CD4-positive, alpha-beta T cell treated with Interleukin-4 for 1 hour (primary cell): Measurements from ENCODE around the gene OGN.
"Not testable (repeated sequence)": the region's sequence is repeated elsewhere in the genome, so short reads cannot be mapped to it uniquely, and the experiment has no call there.

Source experiments
- DNase-seq, 2 donors: peaks; one replicate each; pipeline ENCODE4 v3.0.0-alpha.2; 2020 to 2022

Gene OGN

DNA sequence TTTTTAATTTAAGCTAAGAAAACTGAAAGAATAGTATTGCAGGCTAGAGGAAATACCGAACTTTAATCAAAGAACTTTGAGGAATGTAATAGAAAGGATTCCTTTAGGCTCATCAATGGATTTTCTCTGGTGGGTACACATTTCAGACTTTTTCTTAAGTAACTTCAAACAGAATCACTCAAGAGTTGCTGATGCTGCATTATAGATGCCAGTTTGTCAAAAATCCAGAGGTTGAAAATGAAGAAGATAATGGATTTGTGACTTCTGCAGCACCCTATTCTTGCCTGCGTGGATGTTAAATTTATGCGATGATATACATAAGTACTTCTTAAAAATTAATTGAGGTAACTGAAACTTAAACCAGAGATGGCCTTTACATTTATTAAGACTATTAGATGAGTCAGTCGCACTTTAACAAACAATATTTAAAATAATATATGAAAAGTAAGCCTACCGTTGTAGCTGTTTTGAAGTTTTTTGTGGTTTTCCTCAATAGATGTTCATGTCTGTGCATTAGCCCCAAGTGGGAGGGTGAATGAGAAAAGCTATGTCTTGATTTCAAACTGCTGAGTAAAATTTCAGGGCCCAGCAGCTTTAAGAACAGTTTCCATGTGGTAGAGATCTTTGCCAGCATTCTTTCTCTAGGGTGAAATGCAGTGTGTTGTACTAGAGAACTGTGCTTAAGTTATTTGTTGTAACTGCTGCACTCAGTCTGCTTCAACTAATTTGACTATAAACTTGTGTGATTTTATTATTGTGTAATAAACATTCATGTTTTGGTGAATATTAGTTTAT lies at the start of gene OGN:
Gene OGN, minus strand, starts transcription at position 537 of the 795 bp plus-strand sequence. CDS start 1,171 bp downstream, outside the sequence.
- no peak for DNase-seq

DNA sequence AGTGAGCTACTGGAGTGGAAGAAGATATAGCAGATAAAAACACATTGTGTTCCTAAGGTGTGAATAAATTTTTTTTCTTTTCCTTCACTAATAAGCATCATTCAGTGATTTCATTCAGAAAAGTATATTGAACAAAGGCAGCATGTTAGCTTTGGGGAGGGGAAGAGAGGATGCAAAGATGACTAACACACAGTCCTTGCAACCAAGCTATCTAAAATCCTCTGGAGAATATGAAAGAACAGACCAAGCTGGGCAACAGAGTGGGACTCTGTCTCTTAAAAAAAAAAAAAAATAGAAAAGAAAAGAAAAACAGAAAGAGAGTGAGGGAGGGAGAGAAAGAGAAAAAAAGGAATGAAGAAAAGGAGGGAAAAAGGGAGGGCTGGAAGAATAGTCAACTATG lies 42.2 kb upstream of the OGN start:
- DNase-seq = no peak

- no peak for DNase-seq
These were observed 40.5 kb upstream of the OGN start for GRCh38 chr9:92444841-92445240.

DNA sequence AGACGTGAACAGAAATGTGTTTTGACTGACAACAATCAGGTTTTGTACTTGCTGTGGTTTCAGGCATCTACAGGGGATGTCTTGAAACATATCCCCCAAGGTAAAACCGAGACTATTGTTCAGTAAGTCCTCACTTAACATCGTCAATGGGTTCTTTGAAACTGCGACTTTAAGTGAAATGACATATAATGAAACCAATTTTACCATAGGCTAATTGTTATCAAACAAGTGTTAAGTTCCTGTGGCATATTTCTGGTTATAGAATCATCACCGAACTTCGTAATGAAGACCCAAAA lies 36.3 kb upstream of the OGN start:
- DNase-seq = peak in 1 of 2 donors; percentile 52

- DNase-seq = no peak
These were observed 35.8 kb upstream of the OGN start for GRCh38 chr9:92439921-92440750.

DNA sequence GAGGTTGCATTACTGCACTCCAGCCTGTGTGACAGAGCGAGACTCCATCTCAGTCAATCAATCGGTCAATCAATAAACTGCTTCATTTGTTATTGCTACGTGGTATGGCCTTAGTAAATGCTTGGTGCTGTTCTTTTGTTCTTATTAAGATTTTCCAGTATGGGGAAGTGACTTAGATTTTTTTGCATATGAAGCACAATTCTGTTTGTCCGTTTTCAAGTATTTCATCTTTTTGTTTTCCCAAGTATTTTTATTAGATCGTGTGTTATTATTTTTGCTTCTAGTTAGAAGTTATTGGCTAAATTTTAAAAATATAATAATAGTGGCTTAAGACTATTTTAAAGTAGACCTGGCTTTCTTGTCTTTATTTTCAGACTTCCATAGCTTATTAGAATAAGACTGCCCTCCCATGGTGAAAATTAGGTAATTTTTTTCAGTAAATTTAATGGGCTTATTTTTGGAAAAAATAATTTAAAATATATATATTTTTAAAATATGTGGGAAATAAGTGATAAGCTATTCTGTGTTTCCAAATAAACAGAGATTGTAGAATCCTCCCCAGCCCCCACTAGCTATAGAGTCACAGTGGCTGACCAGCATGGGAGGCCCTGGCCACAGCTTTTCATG lies 34.6 kb upstream of the OGN start:
- peak in 1 of 2 donors; percentile 23 for DNase-seq

GRCh38 chr9:92435263-92435662 lies 30.9 kb upstream of the OGN start:
- no peak for DNase-seq

GRCh38 chr9:92432972-92433548 lies 28.7 kb upstream of the OGN start:
- no peak for DNase-seq

DNA sequence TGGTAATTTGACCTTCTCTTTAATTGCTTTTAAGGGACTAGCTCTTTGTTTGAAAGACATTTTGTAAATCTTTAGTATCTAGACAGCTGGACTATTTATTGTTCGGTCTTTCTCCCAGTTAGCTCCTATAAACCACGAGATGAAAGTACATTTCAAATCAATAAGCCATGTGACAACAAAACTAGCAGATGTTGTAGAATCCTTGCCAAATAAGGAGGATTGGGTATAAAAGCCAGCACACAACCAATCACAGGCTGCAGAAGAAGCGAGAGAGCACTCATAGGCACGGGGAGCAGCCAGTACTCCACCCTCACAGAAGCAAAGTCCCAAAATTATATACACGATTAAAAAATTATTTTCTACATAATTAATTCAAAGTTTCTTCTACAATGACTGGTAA lies 28.0 kb upstream of the OGN start:
- DNase-seq = no peak

- DNase-seq = no peak
These were observed 25.5 kb upstream of the OGN start for GRCh38 chr9:92429836-92430235.

DNA sequence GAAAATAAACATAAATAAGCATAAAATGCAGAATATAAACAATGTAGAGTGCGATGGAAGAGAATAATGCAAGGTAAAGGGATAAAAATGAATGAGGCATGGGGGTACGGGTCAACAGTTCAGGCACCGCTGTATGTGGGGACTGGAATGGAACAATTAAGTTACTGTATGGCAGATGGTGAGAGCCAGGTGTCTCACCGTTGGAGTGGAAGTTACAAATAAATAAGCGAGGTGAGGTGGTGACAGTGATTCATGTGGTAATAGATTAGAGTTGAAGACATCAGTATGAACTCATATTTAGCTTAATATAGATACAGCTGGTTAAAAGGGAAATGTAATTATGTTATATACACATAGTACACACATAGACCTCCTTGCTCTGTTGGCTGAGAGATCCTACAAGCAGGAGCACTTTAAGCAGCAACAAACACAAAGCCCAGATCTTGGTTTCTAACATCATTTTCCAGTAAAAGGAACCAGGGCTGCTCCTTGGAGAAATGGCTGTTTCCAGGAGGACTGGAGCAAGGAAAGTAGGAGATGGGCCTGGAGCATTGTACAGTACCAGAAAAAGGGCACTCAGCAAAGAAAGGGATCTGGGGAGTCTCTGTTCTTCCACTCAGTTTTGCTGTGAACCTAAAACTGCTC lies 22.2 kb upstream of the OGN start:
- DNase-seq = no peak

GRCh38 chr9:92425474-92425873 lies 21.1 kb upstream of the OGN start:
- DNase-seq = no peak

DNA sequence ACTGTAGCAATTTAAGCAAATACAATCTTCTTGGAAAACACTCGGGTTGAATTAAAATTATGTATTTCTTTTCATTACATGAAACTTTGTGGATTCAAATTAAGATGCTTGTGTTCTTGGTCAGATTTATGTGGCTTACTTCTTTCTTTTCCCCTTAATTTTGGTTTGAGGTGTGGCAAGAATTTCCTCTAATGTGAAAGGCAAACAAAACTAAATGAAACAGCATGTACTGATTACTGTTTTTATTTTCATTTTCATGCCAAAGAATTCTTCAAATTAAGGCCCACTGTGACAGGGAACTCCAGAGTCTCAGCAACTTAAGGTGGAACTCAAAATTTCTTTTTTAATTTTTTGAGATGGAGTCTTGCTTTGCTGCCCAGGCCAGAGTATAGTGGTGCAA lies 20.0 kb upstream of the OGN start, which contains the start of gene OMD:
Gene OMD, minus strand, starts transcription at position 132 of the 400 bp plus-strand sequence. CDS start 6,913 bp downstream, outside the sequence.
- DNase-seq = no peak

GRCh38 chr9:92423612-92424011 lies 19.2 kb upstream of the OGN start:
- DNase-seq = no peak

DNA sequence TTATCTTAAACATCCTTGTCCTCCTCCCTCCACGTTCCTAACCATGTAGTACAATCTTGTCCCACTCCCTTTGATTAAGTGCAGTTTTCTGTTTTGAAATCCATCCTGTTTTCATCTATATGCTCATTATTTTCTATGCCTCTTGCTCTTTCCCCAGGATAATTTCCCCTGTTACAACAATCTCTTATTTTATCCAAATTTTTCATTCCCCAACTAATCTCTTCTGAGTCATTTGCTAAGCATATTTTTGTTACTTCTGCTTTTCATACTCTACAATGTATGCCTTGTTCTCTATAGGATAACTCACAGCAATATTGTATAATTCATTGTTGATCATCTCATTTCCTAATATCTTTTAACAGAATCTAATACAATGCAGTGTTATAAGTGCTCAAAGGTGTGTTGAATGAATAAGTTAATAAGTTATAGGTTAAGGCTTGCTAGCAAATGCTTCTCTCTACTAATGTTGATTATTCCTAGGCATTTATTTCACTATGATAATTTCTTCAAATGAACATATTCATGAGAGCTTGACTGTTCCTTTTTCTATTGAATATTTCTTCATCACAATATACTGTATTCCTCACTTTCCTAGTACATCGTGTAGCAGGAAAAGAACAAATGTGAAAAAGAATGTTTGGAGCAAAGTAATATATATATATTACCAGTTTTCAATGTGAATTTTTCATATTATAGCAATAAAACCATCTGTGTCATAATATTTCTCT lies 18.4 kb upstream of the OGN start:
- no peak for DNase-seq

DNA sequence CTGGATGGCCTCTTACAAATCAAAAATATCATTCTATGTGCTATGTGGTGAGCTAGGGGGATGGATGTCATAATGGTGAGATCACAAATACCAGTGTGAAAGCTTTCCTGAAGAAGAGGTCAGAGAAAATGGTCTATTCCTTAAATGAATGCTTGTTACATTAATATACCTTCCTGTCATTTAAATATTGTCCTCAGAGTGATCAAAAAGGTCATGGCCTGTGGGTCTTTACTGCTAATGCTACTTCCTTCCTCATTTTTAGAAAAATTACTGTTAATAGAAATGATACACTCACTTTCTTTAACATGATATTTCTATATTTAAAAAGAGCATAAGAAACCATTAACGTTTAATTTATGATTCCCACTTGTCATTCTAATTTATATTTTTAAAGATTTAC lies 10.2 kb upstream of the OGN start:
- DNase-seq = no peak

GRCh38 chr9:92411157-92411556 lies 6.8 kb upstream of the OGN start:
- DNase-seq = not testable (repeated sequence)

DNA sequence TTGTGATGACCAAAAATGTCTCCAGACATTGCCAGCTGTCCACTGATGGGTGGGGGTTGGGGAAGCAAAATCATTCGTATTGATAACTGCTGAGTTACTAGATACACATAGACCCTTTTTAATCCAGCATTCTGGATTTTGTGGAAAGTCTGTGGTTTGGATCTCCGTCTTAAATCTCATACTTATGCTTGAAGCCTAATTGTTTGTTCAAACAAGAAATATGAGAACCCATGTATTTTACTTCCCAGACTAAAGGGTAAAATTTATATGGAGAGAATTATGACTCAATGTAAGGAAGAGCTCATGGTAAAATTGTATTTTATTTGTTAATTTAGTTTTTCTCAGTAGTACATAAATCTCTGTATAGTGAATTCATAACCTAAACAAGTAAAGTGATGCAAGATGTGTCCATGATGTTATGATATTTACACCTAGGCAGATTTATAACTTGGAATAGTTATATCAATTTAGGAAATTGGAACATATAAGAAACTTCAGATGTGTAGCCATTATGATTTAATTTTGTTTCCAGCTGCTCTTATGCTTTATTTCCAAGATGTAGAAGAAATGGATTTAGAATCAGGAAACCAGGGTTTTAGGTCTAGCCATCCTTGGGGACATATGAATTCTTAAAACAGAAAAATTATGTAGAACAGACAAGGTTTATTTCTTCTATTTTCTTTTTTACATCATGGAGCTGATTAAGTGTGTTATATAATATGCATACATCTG lies 4.5 kb upstream of the OGN start:
- DNase-seq = no peak

GRCh38 chr9:92407818-92408217 lies 3.4 kb upstream of the OGN start:
- no peak for DNase-seq

- DNase-seq = peak; percentile 52 to 53
These were observed 2.1 kb upstream of the OGN start for GRCh38 chr9:92406477-92406876.

DNA sequence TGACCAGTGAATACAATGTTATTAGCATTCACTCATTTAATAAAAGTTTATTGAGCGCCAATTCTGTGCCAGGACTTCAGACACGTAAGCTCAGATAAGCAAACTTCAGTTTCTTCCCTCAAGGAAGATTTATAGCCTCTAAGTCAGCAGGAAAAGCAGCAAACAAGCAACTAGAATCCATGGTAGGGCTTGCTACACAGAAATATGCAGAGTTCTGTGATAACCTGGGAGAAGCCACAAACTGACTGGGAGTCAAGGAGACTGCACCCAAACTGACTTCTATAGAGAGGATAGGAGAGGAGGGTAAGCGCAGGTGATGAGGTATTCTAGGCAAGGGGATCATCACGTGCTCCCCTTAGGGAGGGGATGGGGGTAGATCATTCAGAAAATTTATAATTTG lies 1.4 kb upstream of the OGN start:
- DNase-seq = no peak
